OCI-LY3 (cell line): ENCODE data around the gene HOXC13.

Experiments
- H2AFZ ChIP-seq: fragments of 200-600, 300-600 bp; shearing (Covaris generic); 2 replicates; pipeline ENCODE4 v1.6.0; 2014; ENCODE audit warnings: antibody characterized with exemption, low read depth, low read length
- H3K27ac ChIP-seq: fragments of 200-600, 300-600 bp; sonication (generic); 2 replicates; pipeline ENCODE4 v1.5.1; 2014; ENCODE audit warnings: mild to moderate bottlenecking, low read length, moderate library complexity, mixed read lengths
- H3K27me3 ChIP-seq: fragments of 200-600, 300-600 bp; sonication (generic); 2 replicates; pipeline ENCODE4 v1.6.1; 2014; ENCODE audit warnings: low read depth, low read length, mixed read lengths
- H3K36me3 ChIP-seq: fragments of 200-600, 300-600 bp; sonication (generic); replicated peaks from 2 replicates; pipeline ENCODE3; 2014; ENCODE audit warnings: low read depth, low read length, mixed read lengths
- H3K4me1 ChIP-seq: fragments of 300-600, 200-600 bp; sonication (generic); 2 replicates; pipeline ENCODE4 v1.6.1; 2014; ENCODE audit warnings: low read length, mixed read lengths
- H3K4me2 ChIP-seq: fragments of 200-600, 300-600 bp; sonication (generic); 2 replicates; pipeline ENCODE4 v1.6.1; 2014; ENCODE audit warnings: low read length, mixed read lengths
- H3K4me3 ChIP-seq: fragments of 300-600, 200-600 bp; sonication (generic); 2 replicates; pipeline ENCODE4 v1.5.1; 2014; ENCODE audit warnings: antibody characterized with exemption, mild to moderate bottlenecking, low read length, moderate library complexity
- H3K79me2 ChIP-seq: fragments of 300-600, 200-600 bp; shearing (Covaris generic); 2 replicates; pipeline ENCODE4 v1.6.1; 2014; ENCODE audit warnings: mild to moderate bottlenecking, low read length, mixed read lengths
- H3K9ac ChIP-seq: fragments of 300-600, 200-600 bp; shearing (Covaris generic); 2 replicates; pipeline ENCODE4 v1.6.0; 2014; ENCODE audit warnings: mild to moderate bottlenecking, low read length, moderate library complexity
- H3K9me3 ChIP-seq: fragments of 200-600, 300-600 bp; shearing (Covaris generic); 2 replicates; pipeline ENCODE4 v1.6.1; 2014; ENCODE audit warnings: low read length, mixed read lengths; ENCODE audit not compliant: insufficient read depth
- H4K20me1 ChIP-seq: fragments of 200-600, 300-600 bp; sonication (generic); 2 replicates; pipeline ENCODE4 v1.6.1; 2016; ENCODE audit warnings: low read length, mixed read lengths; ENCODE audit not compliant: insufficient read depth
- EZH2phosphoT487 ChIP-seq: fragments of 200-600 bp; shearing (Covaris generic); IDR thresholded peaks from 2 replicates; pipeline ENCODE4 v1.6.1; 2018; ENCODE audit warnings: antibody characterized with exemption, mixed run types, low read depth
- TF ChIP-seq, protein P1 (sequence below): fragments of 200-600, 300-600 bp; sonication (generic); IDR thresholded peaks from 2 replicates; pipeline ENCODE4 v1.5.1; 2014; ENCODE audit warnings: antibody characterized with exemption, low read length, low read depth

Gene HOXC13

GRCh38 chr12:53986686-53987483, 48.3 kb downstream of the HOXC13 start:
- H3K4me2 ChIP-seq, result no peak overlapping the region
- no peak overlapping the region for H3K27ac ChIP-seq
- no peaks in the 10 kb centered on the region for H3K36me3 ChIP-seq
- no peaks in the 10 kb centered on the region for H3K79me2 ChIP-seq
- no peaks in the 10 kb centered on the region for H3K9me3 ChIP-seq
- H3K4me3 ChIP-seq, result no peak overlapping the region
- 0 out of 2 replicates have a peak, but pooled peaks cover 8% of the 10 kb centered on the region for H3K27me3 ChIP-seq
- H3K9ac ChIP-seq, result no peak overlapping the region
- H4K20me1 ChIP-seq, result no peaks in the 10 kb centered on the region
- H2AFZ ChIP-seq, result no peak overlapping the region
- TF ChIP-seq, protein P1, sequence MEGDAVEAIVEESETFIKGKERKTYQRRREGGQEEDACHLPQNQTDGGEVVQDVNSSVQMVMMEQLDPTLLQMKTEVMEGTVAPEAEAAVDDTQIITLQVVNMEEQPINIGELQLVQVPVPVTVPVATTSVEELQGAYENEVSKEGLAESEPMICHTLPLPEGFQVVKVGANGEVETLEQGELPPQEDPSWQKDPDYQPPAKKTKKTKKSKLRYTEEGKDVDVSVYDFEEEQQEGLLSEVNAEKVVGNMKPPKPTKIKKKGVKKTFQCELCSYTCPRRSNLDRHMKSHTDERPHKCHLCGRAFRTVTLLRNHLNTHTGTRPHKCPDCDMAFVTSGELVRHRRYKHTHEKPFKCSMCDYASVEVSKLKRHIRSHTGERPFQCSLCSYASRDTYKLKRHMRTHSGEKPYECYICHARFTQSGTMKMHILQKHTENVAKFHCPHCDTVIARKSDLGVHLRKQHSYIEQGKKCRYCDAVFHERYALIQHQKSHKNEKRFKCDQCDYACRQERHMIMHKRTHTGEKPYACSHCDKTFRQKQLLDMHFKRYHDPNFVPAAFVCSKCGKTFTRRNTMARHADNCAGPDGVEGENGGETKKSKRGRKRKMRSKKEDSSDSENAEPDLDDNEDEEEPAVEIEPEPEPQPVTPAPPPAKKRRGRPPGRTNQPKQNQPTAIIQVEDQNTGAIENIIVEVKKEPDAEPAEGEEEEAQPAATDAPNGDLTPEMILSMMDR, result no peak
- TF ChIP-seq EZH2phosphoT487, result no peak
- peaks cover 61% of the 10 kb centered on the region for H3K4me1 ChIP-seq

DNA sequence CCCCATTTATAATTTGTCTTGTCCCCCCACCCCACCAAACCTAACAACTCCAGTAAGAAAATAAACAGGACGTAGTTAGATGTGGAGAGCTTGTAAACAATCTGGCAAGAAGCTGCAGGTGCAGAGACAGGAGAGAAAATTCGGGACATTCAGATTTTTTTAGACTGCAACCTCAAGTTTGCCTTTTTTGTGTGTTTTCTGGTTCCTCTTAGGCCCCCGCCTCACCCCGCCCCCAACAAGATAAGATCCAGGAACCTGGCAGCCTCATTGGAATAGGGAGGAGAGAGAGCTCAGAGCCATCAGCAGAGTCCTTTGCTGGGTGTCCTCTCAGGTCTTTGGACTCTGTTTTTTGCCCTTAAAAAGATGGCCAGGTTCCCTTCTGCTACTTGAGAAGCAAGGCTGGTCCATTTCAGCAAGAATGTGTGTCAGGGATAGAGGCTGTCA, 49.2 kb downstream of the HOXC13 start:
- no peak for TF ChIP-seq EZH2phosphoT487
- TF ChIP-seq, protein P1, result no peak
- peak overlapping the region; percentile 99; the same call in 1 of the 2 replicates for H3K4me2 ChIP-seq
- no peaks in the 10 kb centered on the region for H3K36me3 ChIP-seq
- 0 out of 2 replicates have a peak, but pooled peaks cover 8% of the 10 kb centered on the region for H3K27me3 ChIP-seq
- H3K4me3 ChIP-seq, result no peak overlapping the region
- no peak overlapping the region for H3K27ac ChIP-seq
- peaks cover 68% of the 10 kb centered on the region for H3K4me1 ChIP-seq
- H3K79me2 ChIP-seq, result no peaks in the 10 kb centered on the region
- no peak overlapping the region for H2AFZ ChIP-seq
- no peaks in the 10 kb centered on the region for H4K20me1 ChIP-seq
- no peak overlapping the region for H3K9ac ChIP-seq
- H3K9me3 ChIP-seq, result no peaks in the 10 kb centered on the region

GRCh38 chr12:53988541-53989226, 50.1 kb downstream of the HOXC13 start:
- TF ChIP-seq, protein P1, result no peak
- no peak for TF ChIP-seq EZH2phosphoT487
- Histone ChIP-seq H2AFZ (no peak overlapping the region), H3K4me2 (peak overlapping the region; percentile 99), H3K36me3 (no peaks in the 10 kb centered on the region), H4K20me1 (no peaks in the 10 kb centered on the region), H3K4me1 (peaks cover 75% of the 10 kb centered on the region), H3K9me3 (no peaks in the 10 kb centered on the region), H3K27me3 (0 out of 2 replicates have a peak, but pooled peaks cover 8% of the 10 kb centered on the region), H3K79me2 (no peaks in the 10 kb centered on the region), H3K27ac (peak overlapping the region; percentile 58), H3K4me3 (peak overlapping the region; percentile 77), H3K9ac (peak overlapping the region; percentile 31)
